GM21381 (cell line): ENCODE results near the gene RFT1.

Source experiments
- ATAC-seq: cut with Tn5 transposase; IDR thresholded peaks from one replicate; pipeline ENCODE4 v1.9.1; 2021; ENCODE audit warnings: mild to moderate bottlenecking, moderate library complexity; ENCODE audit not compliant: unreplicated experiment

Gene RFT1

DNA sequence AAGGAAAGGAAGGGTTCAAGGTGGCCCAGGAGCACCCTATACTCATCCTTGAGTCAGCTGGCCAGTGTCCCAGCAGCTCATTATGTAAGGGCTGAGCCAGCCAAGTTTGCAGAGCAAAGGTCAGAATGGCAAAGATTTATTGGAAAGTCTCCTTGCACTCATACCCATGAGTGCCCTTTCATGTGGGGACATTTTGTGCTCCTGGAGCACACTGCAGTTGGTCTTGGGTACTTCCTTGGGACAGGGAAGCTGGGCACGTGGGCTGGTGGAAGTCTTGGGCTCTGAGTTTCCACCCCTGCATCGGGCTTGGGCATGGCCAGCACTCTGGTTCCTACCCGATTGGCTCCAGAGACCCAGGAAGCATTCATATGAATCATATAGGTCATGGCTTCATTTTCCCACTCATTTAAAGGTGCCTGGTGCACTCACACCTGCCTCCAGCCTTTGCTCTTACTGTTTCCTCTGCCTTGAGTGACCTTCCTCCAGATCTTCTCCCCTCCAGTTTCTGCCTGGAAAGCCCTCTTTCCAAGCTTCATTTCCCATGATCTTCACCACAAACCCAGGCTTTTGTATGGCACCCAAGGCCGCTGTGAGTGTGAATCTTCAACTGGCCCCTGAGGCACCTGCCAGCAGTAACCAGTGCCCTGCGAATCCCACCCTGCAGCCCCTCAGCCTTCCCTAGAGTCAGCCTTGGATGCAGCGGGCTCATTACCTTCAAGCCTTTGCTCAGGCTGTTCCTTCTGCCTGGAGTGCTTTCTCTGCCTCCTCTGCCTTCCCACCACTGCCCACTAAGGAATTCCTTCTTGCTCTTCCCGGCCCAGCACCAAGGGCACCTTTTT, 20.2 kb upstream of the RFT1 start:
- ATAC-seq, result no peak

DNA sequence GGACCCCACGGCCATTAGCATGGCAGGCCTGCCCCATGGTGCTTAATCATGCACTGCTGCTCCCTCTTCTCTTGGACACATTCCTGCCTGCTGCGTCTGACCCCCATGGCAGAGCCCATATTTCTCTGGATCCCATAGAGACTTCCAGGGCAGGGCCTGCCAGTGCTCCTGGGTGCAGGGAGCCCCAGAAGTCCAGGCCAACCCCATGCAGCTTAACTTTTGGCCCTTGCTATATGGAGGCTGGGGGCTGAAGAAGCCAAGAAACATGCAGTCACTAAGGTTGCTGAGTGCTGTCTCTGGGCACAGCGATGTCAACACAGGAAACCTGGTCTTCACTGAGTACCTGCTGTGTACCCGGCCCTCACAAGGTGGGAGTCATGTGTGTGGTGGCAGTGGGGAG, 19.5 kb upstream of the RFT1 start:
- ATAC-seq, result no peak

DNA sequence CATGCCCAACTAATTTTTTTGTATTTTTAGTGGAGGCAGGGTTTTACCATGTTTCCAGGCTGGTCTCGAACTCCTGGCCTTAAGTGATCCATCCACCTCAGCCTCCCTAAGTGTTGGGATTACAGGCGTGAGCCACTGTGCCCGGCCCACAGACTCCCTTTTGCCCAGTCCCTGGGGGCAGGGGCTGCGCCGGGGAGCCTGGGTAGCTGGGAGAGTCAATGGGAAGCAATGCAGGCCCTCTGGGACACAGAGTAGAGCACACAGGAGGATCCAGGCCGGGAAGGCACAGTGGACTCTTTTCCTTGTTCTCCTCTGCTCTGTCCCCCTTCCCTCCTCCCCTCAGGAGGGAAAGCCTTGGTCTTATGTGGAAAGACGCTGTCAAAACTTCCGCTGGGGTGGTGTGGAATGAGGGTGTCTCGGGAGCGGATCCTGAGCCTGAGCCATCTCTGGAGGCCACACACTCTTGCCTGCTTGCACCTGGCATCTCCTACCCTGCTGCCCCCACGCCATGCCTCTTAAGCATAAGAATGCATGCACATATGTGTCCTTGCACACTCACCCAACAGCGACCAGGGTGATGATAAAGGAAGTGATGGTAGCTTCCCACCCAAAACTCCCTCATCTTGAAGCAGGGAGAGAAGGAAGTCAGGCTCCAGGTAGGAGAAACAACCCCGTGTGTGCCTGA, 18.9 kb upstream of the RFT1 start:
- no peak for ATAC-seq

DNA sequence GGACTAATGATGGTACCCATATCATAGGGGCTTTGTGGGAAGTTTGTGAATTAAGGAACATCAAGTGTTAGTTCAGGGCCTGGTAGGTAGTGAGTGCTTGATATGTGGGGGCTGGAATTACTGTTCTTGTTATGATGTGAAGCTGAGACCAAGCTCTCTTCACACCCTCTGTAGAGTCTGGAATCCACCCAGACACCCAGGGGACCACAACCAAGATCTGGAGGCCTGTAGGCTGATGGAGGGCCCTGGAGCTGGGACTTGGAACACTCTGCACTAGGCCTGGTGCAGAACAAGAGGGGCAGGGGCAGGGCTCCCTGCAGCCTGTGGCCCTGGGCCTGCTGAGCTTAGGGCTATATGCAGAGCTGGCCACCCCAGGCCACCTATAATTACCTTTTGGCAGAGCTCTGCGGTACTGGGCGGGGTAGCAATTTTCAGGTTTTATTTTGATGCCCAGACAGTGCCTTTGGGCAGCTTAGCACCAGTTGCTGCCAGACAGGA, 17.7 kb upstream of the RFT1 start:
- no peak for ATAC-seq

DNA sequence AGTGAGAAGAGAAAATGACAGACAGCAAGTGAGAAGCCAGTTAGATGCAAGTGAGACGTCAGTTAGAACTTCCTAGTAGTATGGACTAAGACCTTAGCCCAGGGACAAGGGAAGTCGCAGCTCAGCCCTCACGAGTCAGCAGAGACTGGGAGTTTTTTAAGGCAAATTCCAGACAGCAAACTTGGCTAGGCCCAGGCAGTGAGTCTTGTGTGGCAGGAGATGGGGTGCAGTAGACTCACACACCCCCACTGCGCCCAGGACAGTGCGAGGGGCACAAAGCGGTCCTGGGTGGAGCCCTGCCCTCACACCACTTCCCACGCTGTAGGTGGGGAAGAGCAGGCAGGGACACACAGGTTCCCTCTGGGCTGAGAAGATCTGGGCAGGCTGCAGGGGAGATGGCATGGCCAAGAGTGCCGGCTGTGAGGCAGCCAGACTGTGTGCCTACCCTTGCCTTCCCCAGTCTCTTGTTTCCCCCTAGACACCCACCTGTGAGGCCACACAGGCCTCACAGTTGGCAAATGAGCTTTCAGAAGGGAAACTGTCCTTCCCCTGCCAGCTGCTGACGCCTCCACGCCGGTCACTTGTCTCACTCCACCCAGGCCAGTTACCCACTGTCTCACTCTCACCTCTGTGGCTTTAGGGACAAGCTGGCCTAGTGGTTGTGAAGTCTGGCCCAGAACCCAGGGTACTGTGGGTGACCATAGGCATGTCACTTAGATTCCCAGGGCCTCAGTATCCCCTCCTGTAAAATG, 17.1 kb upstream of the RFT1 start:
- no peak for ATAC-seq

DNA sequence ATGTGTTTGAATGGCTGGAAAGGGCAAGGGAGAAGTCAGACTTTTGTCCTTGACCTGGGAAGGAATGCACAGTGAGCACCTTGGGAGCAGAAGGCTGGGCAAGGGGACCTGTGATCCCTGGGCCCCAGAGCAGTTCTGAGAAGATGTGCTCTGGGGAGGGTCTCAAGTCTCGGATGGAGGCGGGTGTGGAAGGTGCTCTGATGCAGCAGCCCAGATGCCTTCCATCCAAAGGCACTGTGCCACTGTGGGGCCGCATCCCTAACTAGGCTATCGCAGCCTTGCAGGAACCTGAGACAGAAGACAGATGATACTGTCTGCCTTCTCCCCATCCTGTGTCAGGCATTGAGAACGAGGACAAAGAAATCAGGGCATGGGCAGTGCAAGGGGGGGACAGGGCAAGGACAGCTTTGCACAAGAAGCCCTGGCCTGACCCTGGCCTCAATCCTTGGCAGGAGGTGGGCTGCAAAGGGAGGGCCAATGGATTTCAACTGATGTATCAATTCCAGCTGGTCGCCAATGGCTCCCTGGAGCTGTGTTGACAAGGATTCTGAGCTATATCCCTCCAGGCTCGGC, 16.2 kb upstream of the RFT1 start:
- no peak for ATAC-seq

GRCh38 chr3:53145713-53146080, 15.5 kb upstream of the RFT1 start:
- no peak for ATAC-seq

DNA sequence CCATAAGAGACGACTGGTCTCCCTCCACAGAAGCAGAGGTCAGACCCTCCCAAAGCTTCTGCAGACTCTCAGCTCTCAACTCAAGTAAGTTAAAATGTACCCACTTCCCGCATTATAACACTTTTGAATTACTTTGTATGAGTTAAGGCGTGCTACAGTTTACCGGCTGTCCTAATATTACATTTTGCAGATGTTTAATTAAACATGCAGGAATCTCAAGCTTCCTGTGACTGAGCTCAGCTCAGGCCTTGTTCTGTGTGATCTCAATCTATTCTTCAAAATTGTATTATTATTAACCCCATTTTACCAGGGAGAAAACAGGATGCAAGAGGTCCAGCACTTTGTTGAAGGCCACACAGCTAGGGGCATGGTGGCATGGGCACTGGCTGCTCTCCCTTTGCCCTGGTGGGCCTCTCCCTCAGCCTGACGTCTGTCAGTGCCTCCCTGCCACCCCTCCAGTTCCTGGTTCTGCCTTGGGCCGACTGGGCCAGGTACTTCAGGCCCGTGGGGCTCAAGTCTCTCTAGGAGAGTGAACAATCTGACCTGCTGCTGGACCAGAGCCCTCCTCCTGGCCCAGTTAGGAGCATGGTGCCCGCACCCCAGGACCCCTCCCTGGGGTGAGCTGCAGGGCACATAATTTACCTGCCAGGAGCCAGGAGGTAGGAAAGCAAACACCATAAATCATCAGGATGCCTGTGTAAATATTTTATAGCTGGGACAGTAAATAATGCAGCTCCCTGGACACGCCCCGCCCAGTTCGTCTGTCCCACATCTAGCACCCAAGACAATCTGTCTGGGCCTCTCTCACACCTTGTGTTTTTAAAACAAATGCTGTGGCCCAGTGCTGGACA, 14.9 kb upstream of the RFT1 start:
- no peak for ATAC-seq

- no peak for ATAC-seq
These were observed 14.2 kb upstream of the RFT1 start for GRCh38 chr3:53144446-53144845.

DNA sequence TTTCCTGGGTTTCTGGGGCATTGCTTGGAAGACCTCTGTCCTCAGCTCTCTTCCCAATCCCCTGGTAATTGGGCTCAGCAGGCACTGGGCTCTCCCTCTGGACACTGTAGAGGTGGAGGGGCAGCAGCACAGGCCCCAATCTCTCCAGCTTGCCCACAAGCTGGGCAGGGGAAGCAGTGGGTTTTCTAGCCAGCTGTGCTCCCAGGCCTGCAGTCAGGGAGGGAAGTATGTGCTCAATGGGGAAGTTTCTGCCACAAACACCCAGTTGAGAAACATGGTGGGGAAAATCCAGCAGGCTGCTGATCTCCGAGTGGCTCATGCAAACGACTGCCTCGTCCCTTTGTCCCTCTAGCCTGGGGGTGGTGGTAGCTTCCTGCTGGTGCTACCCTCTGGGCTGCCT, 12.8 kb upstream of the RFT1 start:
- ATAC-seq, result no peak

DNA sequence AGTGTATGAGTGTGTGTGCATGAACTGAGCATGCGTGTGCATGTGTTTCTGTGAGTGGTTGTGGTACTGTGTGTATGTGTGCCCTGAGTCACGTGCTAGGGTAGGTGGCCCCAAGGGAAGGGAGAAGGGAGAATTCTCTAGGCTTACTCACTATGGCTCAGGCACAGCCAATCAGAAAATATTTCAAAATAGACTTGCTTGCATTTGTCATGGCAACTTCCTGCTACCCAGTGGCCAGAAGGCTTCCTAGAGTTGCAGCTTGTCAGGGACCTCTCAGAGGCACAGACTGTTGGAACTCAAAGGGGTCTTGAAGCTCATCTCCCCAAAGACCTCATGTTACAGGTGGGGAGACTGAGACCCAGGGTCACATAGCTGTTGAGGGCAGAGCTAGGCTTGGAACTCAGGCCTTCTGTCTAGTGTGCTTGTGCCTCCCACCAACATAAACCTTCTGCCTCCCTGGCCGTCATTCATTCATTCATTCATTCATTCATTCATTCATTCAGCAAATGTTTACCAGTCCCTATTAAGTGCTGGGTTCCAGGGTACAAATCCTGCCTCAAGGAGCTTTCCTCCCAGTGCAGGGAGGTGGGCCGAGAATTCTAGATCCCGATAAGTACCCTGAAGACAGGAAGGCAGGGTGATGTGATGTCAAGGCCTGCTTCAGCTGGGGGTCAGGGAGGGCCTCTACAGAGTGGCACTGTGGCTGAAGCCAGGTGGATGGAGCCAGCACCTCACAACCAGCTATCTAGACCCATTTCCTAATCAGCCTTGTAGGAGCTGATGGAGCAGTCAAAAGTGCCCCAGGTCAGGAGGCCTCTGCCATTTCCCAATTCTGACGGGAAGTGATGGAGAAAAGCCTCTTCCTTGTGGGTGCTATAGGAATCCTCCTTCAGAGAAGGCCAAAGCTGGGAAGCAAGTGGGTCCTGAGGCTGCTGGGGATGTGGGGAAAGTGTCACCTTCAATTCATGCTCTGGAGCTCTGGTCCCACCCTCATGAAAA, 10.9 kb upstream of the RFT1 start:
- ATAC-seq, result no peak

- no peak for ATAC-seq
These were observed 9.9 kb upstream of the RFT1 start for GRCh38 chr3:53139906-53140846.

DNA sequence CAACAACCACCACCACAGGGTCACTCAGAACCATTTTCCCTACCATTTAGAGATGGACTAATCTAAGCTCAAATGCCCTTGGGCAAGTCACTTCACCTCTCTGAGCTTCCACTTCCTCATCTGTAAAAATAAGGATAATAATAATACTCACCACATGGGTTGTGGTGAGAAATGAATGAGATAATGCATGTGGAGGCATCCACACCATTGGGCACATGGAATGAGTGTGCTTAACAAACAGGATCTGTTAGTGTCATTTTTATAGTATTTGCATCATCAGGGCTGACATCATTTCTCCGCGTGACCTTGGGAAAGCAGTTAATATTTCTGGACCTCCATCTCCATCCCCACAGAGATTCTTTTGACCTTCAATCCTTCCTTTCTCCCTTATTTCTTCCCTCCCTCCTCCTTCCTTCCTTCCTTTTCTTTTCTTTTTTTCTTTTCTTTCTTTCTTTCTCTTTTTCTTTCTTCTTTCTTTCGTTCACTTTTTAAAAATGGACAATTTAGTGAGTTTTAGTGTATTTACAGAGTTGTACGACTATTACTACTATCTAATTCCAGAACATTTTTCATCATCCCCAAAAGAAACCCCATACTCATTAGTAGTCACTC, 7.7 kb upstream of the RFT1 start:
- ATAC-seq, result no peak

GRCh38 chr3:53137221-53137620, 7.0 kb upstream of the RFT1 start:
- ATAC-seq, result no peak

- peak; percentile 53 for ATAC-seq
These were observed 4.5 kb upstream of the RFT1 start for GRCh38 chr3:53134631-53135232.

DNA sequence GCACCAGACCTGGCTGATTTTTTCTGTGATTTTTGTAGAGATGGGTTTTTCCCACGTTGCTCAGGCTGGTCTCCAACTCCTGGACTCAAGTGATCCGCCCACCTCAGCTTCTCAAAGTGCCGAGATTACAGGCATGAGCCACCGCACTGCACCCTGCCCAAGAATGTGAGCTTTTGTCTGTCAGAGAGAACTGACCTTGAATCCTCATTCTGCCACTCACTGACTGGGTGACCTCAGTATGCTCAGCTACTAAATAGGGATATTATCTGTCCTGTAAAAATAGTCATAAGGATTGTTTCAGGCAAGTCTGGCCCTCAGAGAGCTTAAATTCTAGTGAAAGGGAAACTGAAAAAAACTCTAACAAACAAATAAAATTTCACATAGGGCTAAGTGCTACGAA, 2.1 kb upstream of the RFT1 start:
- ATAC-seq, result no peak

GRCh38 chr3:53131096-53131495, 861 bp upstream of the RFT1 start:
- no peak for ATAC-seq
